H1 (cell line): ENCODE results near the gene SPATA31E1. TPM values are rescaled to one million over a fixed set of nuclear protein-coding genes. Genes with fewer than 3 reads are reported as not detected.

ENCODE experiments used
- CTCF ChIA-PET: fragments of 300-600 bp; sonication (Branson Sonifier 250); formaldehyde crosslinking; loops from one replicate; lab custom pipeline; 2021; ENCODE audit not compliant: partially characterized antibody; lab: Charles Lee
- POLR2A ChIA-PET: fragments of 300-600 bp; sonication (Branson Sonifier 250); formaldehyde crosslinking; loops from one replicate; lab custom pipeline; 2021; ENCODE audit warnings: inconsistent platforms; ENCODE audit not compliant: partially characterized antibody; lab: Charles Lee
- DNase-seq, 2 experiments: peaks; one replicate each; pipeline versions ENCODE4 v3.0.0 to v3.0.0-alpha.2; 2010 to 2022; ENCODE audit warnings: low spot score in 2 of 2, low read depth in 1 of 2, mixed read lengths in 1 of 2
- FAIRE-seq: peaks from 2 replicates; lab custom pipeline; 2011; peaks lifted over from hg19 to GRCh38; lab: Jason Lieb, UNC
- H2AFZ ChIP-seq: 2 replicates; pipeline ENCODE4 v1.8.1; 2012; ENCODE audit warnings: low read length, inconsistent platforms
- H2AK5ac ChIP-seq: 2 replicates; pipeline ENCODE4 v1.6.1; 2013; ENCODE audit warnings: low read depth, low read length
- H2BK120ac ChIP-seq: replicated peaks from 2 replicates; pipeline ENCODE3; 2013; ENCODE audit warnings: low read depth, low read length, inconsistent platforms
- H2BK12ac ChIP-seq: 2 replicates; pipeline ENCODE4 v1.6.1; 2013; ENCODE audit warnings: low read depth, low read length
- H2BK15ac ChIP-seq: 2 replicates; pipeline ENCODE4 v1.6.1; 2013; ENCODE audit warnings: low read length
- H2BK20ac ChIP-seq: 2 replicates; pipeline ENCODE4 v1.6.1; 2013; ENCODE audit warnings: low read length
- H2BK5ac ChIP-seq: 2 replicates; pipeline ENCODE4 v1.6.1; 2013; ENCODE audit warnings: low read depth, low read length
- H3K14ac ChIP-seq: 2 replicates; pipeline ENCODE4 v1.6.1; 2013; ENCODE audit warnings: inconsistent platforms; ENCODE audit not compliant: insufficient read length
- H3K18ac ChIP-seq: 2 replicates; pipeline ENCODE4 v1.6.1; 2013; ENCODE audit warnings: low read length; ENCODE audit errors: extremely low read depth
- H3K23ac ChIP-seq: 2 replicates; pipeline ENCODE4 v1.6.1; 2013; ENCODE audit warnings: inconsistent platforms; ENCODE audit not compliant: insufficient read length
- H3K23me2 ChIP-seq: 2 replicates; pipeline ENCODE4 v1.6.1; 2013; ENCODE audit warnings: low read depth, low read length
- H3K27ac ChIP-seq: 2 replicates; pipeline ENCODE4 v1.6.1; 2011; ENCODE audit warnings: low read depth, low read length, inconsistent platforms
- H3K27me3 ChIP-seq, 4 experiments: replicated peaks in 1 of 4; 1 replicate in 1 of 4; 2 replicates in 3 of 4; pipeline versions ENCODE4 v1.6.1 to v1.8.1; 2011 to 2013; ENCODE audit warnings: low read length in 3 of 4, mild to moderate bottlenecking in 3 of 4, inconsistent platforms in 2 of 4, mixed read lengths in 2 of 4, moderate library complexity in 1 of 4; ENCODE audit not compliant: control insufficient read depth in 3 of 4, insufficient read depth in 3 of 4; ENCODE audit errors: extremely low read depth in 1 of 4
- H3K36me3 ChIP-seq, 4 experiments: 2 replicates each; pipeline versions ENCODE4 v1.6.1 to v1.8.1; 2011 to 2013; ENCODE audit warnings: mild to moderate bottlenecking in 4 of 4, low read length in 3 of 4, moderate library complexity in 2 of 4, control low read depth in 1 of 4, inconsistent platforms in 1 of 4; ENCODE audit not compliant: insufficient read depth in 4 of 4, control insufficient read depth in 2 of 4
- H3K4ac ChIP-seq: replicated peaks from 2 replicates; pipeline ENCODE3; 2013; ENCODE audit warnings: low read length, low read depth, mixed read lengths, inconsistent platforms; ENCODE audit not compliant: insufficient read length
- H3K4me1 ChIP-seq, 4 experiments: replicated peaks in 1 of 4; 1 replicate in 1 of 4; 2 replicates in 3 of 4; pipeline versions ENCODE4 v1.6.1 to v1.8.1; 2011 to 2013; ENCODE audit warnings: low read length in 3 of 4, inconsistent platforms in 2 of 4, mixed read lengths in 1 of 4; ENCODE audit not compliant: insufficient read depth in 4 of 4, control insufficient read depth in 3 of 4
- H3K4me2 ChIP-seq, 2 experiments: 2 replicates each; pipeline versions ENCODE4 v1.6.1 to v1.8.1; 2011 to 2013; ENCODE audit warnings: low read depth in 2 of 2, low read length in 2 of 2, control low read depth in 1 of 2, inconsistent platforms in 1 of 2, mild to moderate bottlenecking in 1 of 2; ENCODE audit not compliant: insufficient read depth in 1 of 2
- H3K4me3 ChIP-seq, 4 experiments: fragments of 200-600, 300-600 bp in 1 of 4; sonication (generic), shearing (Covaris generic), sonication (Bioruptor Twin) in 1 of 4; 2 replicates each; pipeline versions ENCODE4 v1.5.1 to v1.8.1; 2011 to 2016; ENCODE audit warnings: low read length in 4 of 4, low read depth in 3 of 4, control low read depth in 2 of 4, inconsistent platforms in 2 of 4, mild to moderate bottlenecking in 2 of 4, mixed read lengths in 1 of 4, moderate library complexity in 1 of 4; ENCODE audit not compliant: insufficient read depth in 2 of 4; ENCODE audit errors: extremely low read depth in 1 of 4
- H3K56ac ChIP-seq: replicated peaks from 2 replicates; pipeline ENCODE3; 2013; ENCODE audit warnings: low read depth, mild to moderate bottlenecking, mixed read lengths, low read length, inconsistent platforms; ENCODE audit not compliant: insufficient read length
- H3K79me1 ChIP-seq: 2 replicates; pipeline ENCODE4 v1.6.1; 2013; ENCODE audit warnings: low read depth, low read length, control low read depth
- H3K79me2 ChIP-seq, 2 experiments: 2 replicates each; pipeline versions ENCODE4 v1.6.1 to v1.8.1; 2012 to 2013; ENCODE audit warnings: low read length in 2 of 2, mild to moderate bottlenecking in 2 of 2, inconsistent platforms in 1 of 2; ENCODE audit not compliant: insufficient read depth in 2 of 2, control insufficient read depth in 1 of 2
- H3K9ac ChIP-seq, 4 experiments: replicated peaks in 1 of 4; 1 replicate in 1 of 4; 2 replicates in 3 of 4; pipeline versions ENCODE4 v1.6.1 to v1.8.1; 2011 to 2013; ENCODE audit warnings: low read depth in 3 of 4, low read length in 3 of 4, control low read depth in 2 of 4, mild to moderate bottlenecking in 2 of 4, moderate library complexity in 2 of 4, inconsistent platforms in 1 of 4; ENCODE audit errors: extremely low read depth in 1 of 4
- H3K9me3 ChIP-seq, 2 experiments: 2 replicates each; pipeline versions ENCODE4 v1.6.1 to v1.8.1; 2012 to 2013; ENCODE audit warnings: mild to moderate bottlenecking in 2 of 2, moderate library complexity in 2 of 2, control low read depth in 1 of 2, inconsistent platforms in 1 of 2, low read depth in 1 of 2, low read length in 1 of 2, mixed read lengths in 1 of 2; ENCODE audit not compliant: insufficient read depth in 2 of 2
- H4K20me1 ChIP-seq, 2 experiments: replicated peaks in 1 of 2; 2 replicates each; pipeline versions ENCODE3 to v1.8.1; 2011 to 2013; ENCODE audit warnings: inconsistent platforms in 2 of 2, low read length in 2 of 2, mild to moderate bottlenecking in 1 of 2; ENCODE audit not compliant: insufficient read depth in 2 of 2, control insufficient read depth in 1 of 2
- H4K5ac ChIP-seq: 2 replicates; pipeline ENCODE4 v1.6.1; 2013; ENCODE audit warnings: low read length, low read depth, mixed read lengths, inconsistent platforms; ENCODE audit not compliant: insufficient read length
- H4K8ac ChIP-seq: 2 replicates; pipeline ENCODE4 v1.8.0; 2013; ENCODE audit warnings: mild to moderate bottlenecking, moderate library complexity, low read length, inconsistent platforms; ENCODE audit not compliant: insufficient read depth; ENCODE audit errors: extremely low read depth
- H4K91ac ChIP-seq: replicated peaks from 2 replicates; pipeline ENCODE3; 2013; ENCODE audit warnings: low read length, mixed read lengths, inconsistent platforms; ENCODE audit not compliant: insufficient read length
- ATF2 ChIP-seq: IDR thresholded peaks from 2 replicates; pipeline ENCODE4 v1.6.1; 2012; ENCODE audit warnings: low read length, inconsistent platforms
- BRCA1 ChIP-seq: IDR thresholded peaks from 2 replicates; pipeline ENCODE4 v1.6.1; 2012; ENCODE audit warnings: low read depth, low read length, improper control_type of control experiment
- CEBPB ChIP-seq: IDR thresholded peaks from 2 replicates; pipeline ENCODE4 v1.6.1; 2012; ENCODE audit warnings: low read depth, low read length
- CTBP2 ChIP-seq: IDR thresholded peaks from 2 replicates; pipeline ENCODE4 v1.7.0; 2011; ENCODE audit warnings: borderline replicate concordance, mild to moderate bottlenecking, moderate library complexity, mixed read lengths, low read length; ENCODE audit not compliant: insufficient read depth, insufficient read length
- E2F6 ChIP-seq: IDR thresholded peaks from 2 replicates; pipeline ENCODE4 v1.6.1; 2012; ENCODE audit warnings: inconsistent platforms
- GABPA ChIP-seq: IDR thresholded peaks from 2 replicates; pipeline ENCODE4 v1.6.1; 2011; ENCODE audit warnings: mild to moderate bottlenecking, low read length, moderate library complexity, borderline replicate concordance; ENCODE audit not compliant: insufficient read depth
- POLR2A ChIP-seq, 2 experiments: IDR thresholded peaks; 1 replicate in 1 of 2; 2 replicates in 1 of 2; pipeline ENCODE4 v1.6.1; 2011; ENCODE audit warnings: low read depth in 2 of 2, low read length in 2 of 2, mild to moderate bottlenecking in 2 of 2; ENCODE audit errors: control extremely low read depth in 1 of 2
- SIRT6 ChIP-seq: IDR thresholded peaks from one replicate; pipeline ENCODE4 v1.7.1; 2012; ENCODE audit warnings: low read length, inconsistent platforms
- SP2 ChIP-seq: IDR thresholded peaks from 2 replicates; pipeline ENCODE4 v1.6.1; 2012; ENCODE audit warnings: mild to moderate bottlenecking, low read length, inconsistent platforms
- SP4 ChIP-seq: IDR thresholded peaks from 2 replicates; pipeline ENCODE4 v1.6.1; 2012; ENCODE audit warnings: low read length, inconsistent platforms
- TCF12 ChIP-seq: IDR thresholded peaks from 2 replicates; pipeline ENCODE4 v1.6.1; 2011; ENCODE audit warnings: low read depth, mild to moderate bottlenecking, low read length
- USF2 ChIP-seq: IDR thresholded peaks from 2 replicates; pipeline ENCODE4 v1.6.1; 2011; ENCODE audit warnings: low read length, improper control_type of control experiment
- WGBS, 2 experiments: shearing (Covaris generic) in 1 of 2; methylation state at CpG; one replicate each; pipeline versions ENCODE4 v1.1.6 to v1.1.7; 2013 to 2015; ENCODE audit warnings: low lambda C conversion rate in 2 of 2, mixed read lengths in 2 of 2, inconsistent platforms in 1 of 2, low coverage in 1 of 2, missing lambda C conversion rate in 1 of 2; ENCODE audit not compliant: insufficient replicate concordance in 2 of 2, insufficient coverage in 1 of 2, insufficient read length in 1 of 2; ENCODE audit errors: extremely low coverage in 1 of 2, missing lambda C conversion rate in 1 of 2; 5-methylcytosine and 5-hydroxymethylcytosine counted together
- polyA plus RNA-seq, 7 experiments: library from polyadenylated mRNA; depleted of rRNA in 3 of 7; stranded (reverse) in 5 of 7; unstranded in 2 of 7; fragments of >200 nt in 5 of 7; fragments of 200-250 nt in 2 of 7; gene quantifications; 1 replicate in 5 of 7; 2 replicates in 1 of 7; 4 replicates in 1 of 7; pipeline versions ENCODE4 v1.2.1 to v1.2.3, GENCODE V29; 2011 to 2013; ENCODE audit warnings: missing spikeins in 2 of 7, mixed read lengths in 2 of 7
- total RNA-seq: library from RNA; stranded (reverse); fragmentation: NEBNext Ultra II Directional; extraction: Animal tissue kit (Norgen Biotek cat#: 25700); gene quantifications from 2 replicates; pipeline ENCODE4 v1.2.1, GENCODE V29; 2021

SPATA31E1 gene
- total and polyA plus RNA-seq, 2 of the 8 experiments (the other 6 are each of a cell fraction or from before 2014, with no cell fraction given): 0.05 to 0.09 TPM

GRCh38 chr9:87869082-87869481, 13.6 kb upstream of the SPATA31E1 start:
- Histone ChIP-seq H3K9ac (no peak overlapping the region), H3K27ac (no peak overlapping the region), H3K23ac (no peak overlapping the region), H3K9me3 (no peaks in the 10 kb centered on the region), H3K56ac (peak overlapping the region; percentile 99), H2BK5ac (no peak overlapping the region), H4K5ac (no peak overlapping the region), H4K20me1 (peaks cover 0 to 5% of the 10 kb centered on the region in 2 experiments), H2AFZ (no peak overlapping the region), H3K14ac (no peak overlapping the region), H3K23me2 (peaks cover 8% of the 10 kb centered on the region; the same call in 1 of the 2 replicates), H3K79me1 (no peaks in the 10 kb centered on the region), H3K4ac (no peak overlapping the region), H3K4me2 (no peak overlapping the region), H3K4me1 (no peaks in the 10 kb centered on the region), H2BK12ac (no peak overlapping the region), H2BK20ac (no peak overlapping the region), H3K79me2 (no peaks in the 10 kb centered on the region), H4K8ac (0 out of 2 replicates have a peak overlapping the region, but pooled peaks have one; percentile 4), H2BK15ac (no peak overlapping the region), H2AK5ac (no peak overlapping the region), H2BK120ac (no peak overlapping the region), H3K27me3 (no peaks in the 10 kb centered on the region; a peak in 1 of 7 replicates), H3K18ac (no peak overlapping the region), H4K91ac (no peak overlapping the region), H3K36me3 (no peaks in the 10 kb centered on the region), H3K4me3 (no peak overlapping the region)
- FAIRE-seq (no peak), DNase-seq (peak in 1 of 2 experiments; percentile 43)
- 98% methylated on average over 10 of the region's 11 CpGs; no CpG with 5 or more reads in 1 of the 2 experiments for WGBS, 2 experiments
- ChIA-PET POLR2A (no interaction called here), CTCF (interaction anchor here (1.8 kb wide), 1 partner anchor 14 kb away, joined by 9 read pairs; the partner anchor contains the start of gene SPATA31E1)
- TF ChIP-seq GABPA (no peak), E2F6 (no peak), BRCA1 (no peak), SP2 (no peak), ATF2 (no peak), POLR2A (IDR thresholded peaks at IDR 0.05; ENCODE audit: control extremely low read depth in 1 of 2, low read depth in 2 of 2, low read length in 2 of 2) (no peak), USF2 (no peak), CTBP2 (no peak), SP4 (no peak), CEBPB (no peak), TCF12 (no peak), SIRT6 (no peak)
